ENCODE measurements around the gene MAST4. TPM values are rescaled to one million over a fixed set of nuclear protein-coding genes. Genes with fewer than 3 reads are reported as not detected.
A peak's percentile ranks its signal among the peaks of the same experiment; 100 is the strongest.

The MAST4 gene
- total RNA-seq, 1 donor from 2014 or later, result 10.5 TPM

- Mint-ChIP-seq H3K4me1 (ENCODE audit: unreplicated experiment) (peaks cover 7% of the 10 kb centered on the region), H3K36me3 (ENCODE audit: unreplicated experiment) (no peaks in the 10 kb centered on the region), H3K27me3 (ENCODE audit: unreplicated experiment) (peaks cover 28% of the 10 kb centered on the region), H3K27ac (ENCODE audit: unreplicated experiment) (no peak overlapping the region), H3K9me3 (ENCODE audit: unreplicated experiment) (no peaks in the 10 kb centered on the region), H3K4me3 (ENCODE audit: unreplicated experiment) (no peak overlapping the region)
- no peak for TF ChIP-seq CTCF (IDR thresholded peaks at IDR 0.05)
- no peak for DNase-seq (ENCODE audit: extremely low spot score, unreplicated experiment)
Measured at GRCh38 chr5:66856041-66856805, 260.0 kb downstream of the MAST4 start.

GRCh38 chr5:66859526-66859925, 263.3 kb downstream of the MAST4 start:
- Mint-ChIP-seq H3K4me3 (ENCODE audit: unreplicated experiment) (no peak overlapping the region), H3K27me3 (ENCODE audit: unreplicated experiment) (peaks cover 31% of the 10 kb centered on the region), H3K27ac (ENCODE audit: unreplicated experiment) (no peak overlapping the region), H3K4me1 (ENCODE audit: unreplicated experiment) (peaks cover 7% of the 10 kb centered on the region), H3K36me3 (ENCODE audit: unreplicated experiment) (no peaks in the 10 kb centered on the region), H3K9me3 (ENCODE audit: unreplicated experiment) (no peaks in the 10 kb centered on the region)
- no peak for DNase-seq (ENCODE audit: extremely low spot score, unreplicated experiment)
- TF ChIP-seq CTCF (IDR thresholded peaks at IDR 0.05), result no peak

GRCh38 chr5:66860199-66860975, 264.2 kb downstream of the MAST4 start:
- Mint-ChIP-seq H3K27ac (ENCODE audit: unreplicated experiment) (no peak overlapping the region), H3K4me1 (ENCODE audit: unreplicated experiment) (peaks cover 7% of the 10 kb centered on the region)

GRCh38 chr5:66861402-66861801, 265.2 kb downstream of the MAST4 start:
- Mint-ChIP-seq H3K9me3 (ENCODE audit: unreplicated experiment) (no peaks in the 10 kb centered on the region), H3K36me3 (ENCODE audit: unreplicated experiment) (no peaks in the 10 kb centered on the region), H3K4me1 (ENCODE audit: unreplicated experiment) (peaks cover 7% of the 10 kb centered on the region), H3K4me3 (ENCODE audit: unreplicated experiment) (no peak overlapping the region), H3K27me3 (ENCODE audit: unreplicated experiment) (peaks cover 23% of the 10 kb centered on the region), H3K27ac (ENCODE audit: unreplicated experiment) (no peak overlapping the region)
- no peak for DNase-seq (ENCODE audit: extremely low spot score, unreplicated experiment)
- TF ChIP-seq CTCF (IDR thresholded peaks at IDR 0.05), result peak; percentile 22

More at GRCh38 chr5:66860199-66860975, 264.2 kb downstream of the MAST4 start:
- DNase-seq (ENCODE audit: extremely low spot score, unreplicated experiment), result no peak
- H3K4me3 Mint-ChIP-seq (ENCODE audit: unreplicated experiment), result peak overlapping the region; percentile 36
- TF ChIP-seq CTCF (IDR thresholded peaks at IDR 0.05), result no peak
- H3K9me3 Mint-ChIP-seq (ENCODE audit: unreplicated experiment), result no peaks in the 10 kb centered on the region
- no peaks in the 10 kb centered on the region for H3K36me3 Mint-ChIP-seq (ENCODE audit: unreplicated experiment)
- H3K27me3 Mint-ChIP-seq (ENCODE audit: unreplicated experiment), result peaks cover 27% of the 10 kb centered on the region

- no peak for DNase-seq (ENCODE audit: extremely low spot score, unreplicated experiment)
- Mint-ChIP-seq H3K27me3 (ENCODE audit: unreplicated experiment) (peaks cover 23% of the 10 kb centered on the region), H3K27ac (ENCODE audit: unreplicated experiment) (no peak overlapping the region), H3K9me3 (ENCODE audit: unreplicated experiment) (no peaks in the 10 kb centered on the region), H3K4me1 (ENCODE audit: unreplicated experiment) (peaks cover 7% of the 10 kb centered on the region), H3K36me3 (ENCODE audit: unreplicated experiment) (no peaks in the 10 kb centered on the region), H3K4me3 (ENCODE audit: unreplicated experiment) (no peak overlapping the region)
- no peak for TF ChIP-seq CTCF (IDR thresholded peaks at IDR 0.05)
Measured at GRCh38 chr5:66862020-66862419, 265.8 kb downstream of the MAST4 start.

All from osteocyte (in vitro differentiated cells).